Measurements from ENCODE around the gene GPSM3. TPM values are rescaled to one million over a fixed set of nuclear protein-coding genes. Genes with fewer than 3 reads are reported as not detected.

Gene GPSM3
- total and polyA plus RNA-seq, 4 donors, result 2.3 to 8.0 (median 6.3) TPM

Small RNA genes within 50 kb of the gene (small RNA-seq; reads per million reads assigned to genes)
- not detected for gene AL662884.1
- gene MIR6833, result not detected

Other genes starting within 250 kb of the GPSM3 start
- 1,000 to 10,000 TPM; 2,016 to 3,272 TPM for gene CFB, start 246.5 kb downstream of the GPSM3 start, total RNA-seq
- 1,000 to 10,000 TPM; 3,136 to 3,144 TPM for gene CFB, start 246.5 kb downstream of the GPSM3 start, polyA plus RNA-seq
- gene NELFE, start 233.7 kb downstream of the GPSM3 start, total RNA-seq, result 10 to 100 TPM; 11.1 to 21.8 TPM
- 10 to 100 TPM; 11.9 to 14.2 TPM for gene NELFE, start 233.7 kb downstream of the GPSM3 start, polyA plus RNA-seq
- 10 to 100 TPM; 34.7 to 57.6 TPM for gene SKIC2, start 233.5 kb downstream of the GPSM3 start, total RNA-seq
- gene SKIC2, start 233.5 kb downstream of the GPSM3 start, polyA plus RNA-seq, result 10 to 100 TPM; 26.7 to 34.3 TPM
- gene DXO, start 220.5 kb downstream of the GPSM3 start, total RNA-seq, result 10 to 100 TPM in 1 of 2 donors, 1 to 10 TPM in 1; 4.5 to 11.0 TPM
- 1 to 10 TPM; 8.9 to 9.7 TPM for gene DXO, start 220.5 kb downstream of the GPSM3 start, polyA plus RNA-seq
- gene C4A, start 210.6 kb downstream of the GPSM3 start, total RNA-seq, result 1,000 to 10,000 TPM in 1 of 2 donors, 100 to 1,000 TPM in 1; 410 to 1,584 TPM
- 1,000 to 10,000 TPM; 1,485 to 2,903 TPM for gene C4A, start 210.6 kb downstream of the GPSM3 start, polyA plus RNA-seq
- 1,000 to 10,000 TPM in 1 of 2 donors, 100 to 1,000 TPM in 1; 666 to 1,114 TPM for gene C4B, start 177.8 kb downstream of the GPSM3 start, total RNA-seq
- gene C4B, start 177.8 kb downstream of the GPSM3 start, polyA plus RNA-seq, result 1,000 to 10,000 TPM; 1,699 to 3,560 TPM
- gene CYP21A2, start 154.2 kb downstream of the GPSM3 start, total RNA-seq, result 10 to 100 TPM in 1 of 2 donors, 1 to 10 TPM in 1; 1.7 to 29.6 TPM
- 10 to 100 TPM in 1 of 2 donors, 1 to 10 TPM in 1; 6.9 to 29.7 TPM for gene CYP21A2, start 154.2 kb downstream of the GPSM3 start, polyA plus RNA-seq
- 10 to 100 TPM in 1 of 2 donors, 1 to 10 TPM in 1; 6.8 to 17.1 TPM for gene TNXB, start 83.3 kb downstream of the GPSM3 start, total RNA-seq
- 1 to 10 TPM; 3.0 to 4.4 TPM for gene TNXB, start 83.3 kb downstream of the GPSM3 start, polyA plus RNA-seq
- gene ATF6B, start 64.4 kb downstream of the GPSM3 start, total RNA-seq, result 10 to 100 TPM; 13.6 to 13.9 TPM
- gene ATF6B, start 64.4 kb downstream of the GPSM3 start, polyA plus RNA-seq, result 10 to 100 TPM; 17.1 to 24.8 TPM
- 1 to 10 TPM; 2.3 to 5.7 TPM for gene FKBPL, start 62.4 kb downstream of the GPSM3 start, total RNA-seq
- 1 to 10 TPM; 2.8 to 3.3 TPM for gene FKBPL, start 62.4 kb downstream of the GPSM3 start, polyA plus RNA-seq
- gene PRRT1, start 40.7 kb downstream of the GPSM3 start, total RNA-seq, result under 1 TPM in 1 of 2 donors, not detected in 1; 0.08 TPM
- gene PRRT1, start 40.7 kb downstream of the GPSM3 start, polyA plus RNA-seq, result under 1 TPM; 0.19 to 0.24 TPM
- 10 to 100 TPM; 22.3 to 47.4 TPM for gene PPT2, start 38.5 kb downstream of the GPSM3 start, total RNA-seq
- 1 to 10 TPM; 7.6 to 7.8 TPM for gene PPT2, start 38.5 kb downstream of the GPSM3 start, polyA plus RNA-seq
- gene EGFL8, start 28.0 kb downstream of the GPSM3 start, total RNA-seq, result 1 to 10 TPM; 1.8 to 8.2 TPM
- 1 to 10 TPM; 1.9 TPM for gene EGFL8, start 28.0 kb downstream of the GPSM3 start, polyA plus RNA-seq
- 10 to 100 TPM; 10.4 to 14.7 TPM for gene AGPAT1, start 16.6 kb downstream of the GPSM3 start, total RNA-seq
- gene AGPAT1, start 16.6 kb downstream of the GPSM3 start, polyA plus RNA-seq, result 10 to 100 TPM; 20.3 to 45.1 TPM
- gene RNF5, start 14.2 kb downstream of the GPSM3 start, total RNA-seq, result 10 to 100 TPM; 51.5 to 56.1 TPM
- 10 to 100 TPM; 65.9 to 85.9 TPM for gene RNF5, start 14.2 kb downstream of the GPSM3 start, polyA plus RNA-seq
- gene AGER, start 8.4 kb downstream of the GPSM3 start, total RNA-seq, result under 1 TPM; 0.47 to 0.92 TPM
- gene AGER, start 8.4 kb downstream of the GPSM3 start, polyA plus RNA-seq, result under 1 TPM; 0.75 to 0.91 TPM
- gene PBX2, start 2.4 kb downstream of the GPSM3 start, total RNA-seq, result 10 to 100 TPM; 21.3 to 52.5 TPM
- 10 to 100 TPM in 1 of 2 donors, 1 to 10 TPM in 1; 1.5 to 16.0 TPM for gene PBX2, start 2.4 kb downstream of the GPSM3 start, polyA plus RNA-seq
- 10 to 100 TPM in 1 of 2 donors, 1 to 10 TPM in 1; 2.6 to 15.1 TPM for gene NOTCH4, start 31.4 kb upstream of the GPSM3 start, total RNA-seq
- gene NOTCH4, start 31.4 kb upstream of the GPSM3 start, polyA plus RNA-seq, result 10 to 100 TPM in 1 of 2 donors, 1 to 10 TPM in 1; 7.3 to 10.4 TPM
- gene TSBP1, start 179.3 kb upstream of the GPSM3 start, total RNA-seq, result not detected
- not detected for gene TSBP1, start 179.3 kb upstream of the GPSM3 start, polyA plus RNA-seq
- gene BTNL2, start 214.5 kb upstream of the GPSM3 start, total RNA-seq, result not detected
- not detected for gene BTNL2, start 214.5 kb upstream of the GPSM3 start, polyA plus RNA-seq
- gene HLA-DRA, start 247.2 kb upstream of the GPSM3 start, total RNA-seq, result 10 to 100 TPM; 82.1 to 94.2 TPM
- gene HLA-DRA, start 247.2 kb upstream of the GPSM3 start, polyA plus RNA-seq, result 100 to 1,000 TPM in 1 of 2 donors, 10 to 100 TPM in 1; 53.4 to 145 TPM

Measured in liver (tissue), 5 donors.